Lower leg skin (tissue), 4 donors: ENCODE results near the gene BLOC1S6. TPM values are rescaled to one million over a fixed set of nuclear protein-coding genes. Genes with fewer than 3 reads are reported as not detected.
A peak's percentile ranks its signal among the peaks of the same experiment; 100 is the strongest.

Source experiments
- DNase-seq, 2 donors: peaks; one replicate each; pipeline ENCODE4 v3.0.0-alpha.2; 2019; ENCODE audit warnings: low spot score in 2 of 2
- H3K4me3 ChIP-seq: fragments of 200-600 bp; sonication (generic); 2 replicates; pipeline ENCODE4 v1.5.1; 2017; ENCODE audit warnings: mild to moderate bottlenecking, low read depth; ENCODE audit not compliant: poor library complexity, severe bottlenecking
- POLR2A ChIP-seq, 2 donors: fragments of 450-650 bp; IDR thresholded peaks; one replicate each; pipeline ENCODE4 v1.6.1; 2016 to 2017; ENCODE audit warnings: antibody characterized with exemption in 2 of 2, mild to moderate bottlenecking in 1 of 2, moderate library complexity in 1 of 2
- WGBS, 2 donors: methylation state at CpG; one replicate each; pipeline ENCODE4 v1.1.5; 2018; 5-methylcytosine and 5-hydroxymethylcytosine counted together
- intact Hi-C: fragments of 100-400 bp; cut with DNase I; formaldehyde crosslinking; loops from one replicate; pipeline ENCODE4 v1.15.0; 2023; ENCODE audit warnings: low total_unique reads
- total RNA-seq, 4 donors: library from RNA; depleted of rRNA; stranded (reverse); fragments of >200 nt; gene quantifications; one replicate each; pipeline ENCODE4 v1.1.0, GENCODE V29; 2016
- TF ChIP-seq, protein P1 (sequence below), 3 donors: fragments of 450-650 bp; IDR thresholded peaks; one replicate each; pipeline ENCODE4 v1.5.1; 2016; ENCODE audit warnings: antibody characterized with exemption in 3 of 3, mild to moderate bottlenecking in 3 of 3, moderate library complexity in 2 of 3

The BLOC1S6 gene, protein sequence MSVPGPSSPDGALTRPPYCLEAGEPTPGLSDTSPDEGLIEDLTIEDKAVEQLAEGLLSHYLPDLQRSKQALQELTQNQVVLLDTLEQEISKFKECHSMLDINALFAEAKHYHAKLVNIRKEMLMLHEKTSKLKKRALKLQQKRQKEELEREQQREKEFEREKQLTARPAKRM
- 10 to 100 TPM; 24.5 to 32.0 (median 27.0) TPM for total RNA-seq

DNA sequence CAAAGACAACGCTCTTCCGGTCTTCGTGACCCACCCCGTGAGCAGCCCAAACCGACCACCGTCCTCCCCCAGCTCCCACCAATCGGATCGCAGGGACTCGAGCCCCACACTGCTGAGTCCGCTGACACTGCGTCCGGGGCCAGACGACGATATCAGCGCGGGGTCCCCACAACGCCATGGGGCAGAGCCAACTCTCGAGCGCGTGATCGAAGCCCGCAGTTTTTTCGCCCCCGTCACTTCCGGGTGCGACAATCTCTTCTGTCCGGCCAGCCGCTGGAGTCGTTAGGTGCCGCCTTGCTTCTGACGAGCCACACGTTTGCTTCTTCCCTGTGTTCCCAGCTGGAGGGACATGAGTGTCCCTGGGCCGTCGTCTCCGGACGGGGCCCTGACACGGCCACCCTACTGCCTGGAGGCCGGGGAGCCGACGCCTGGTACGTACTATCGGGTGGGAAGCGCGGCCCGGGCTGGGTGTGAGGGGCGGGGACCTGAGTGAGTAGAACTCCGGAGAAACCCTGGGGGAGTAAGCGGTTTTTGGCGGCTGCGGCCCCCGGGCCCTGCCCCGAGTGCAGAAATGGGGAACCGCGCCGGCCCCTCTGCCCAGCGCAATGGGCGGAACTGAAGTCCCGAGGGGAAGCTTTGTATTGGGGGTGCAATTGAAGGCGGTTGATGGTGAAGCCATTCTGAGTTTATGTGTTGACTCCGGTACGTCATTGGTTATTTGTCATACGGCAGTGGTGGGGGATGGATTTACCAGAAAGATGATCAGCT, at the start of gene BLOC1S6:
TSS of gene BLOC1S6 (plus strand) at position 285 of the 768 bp plus-strand sequence. CDS start at position 350, 65 bp downstream.
- peak; percentile 89 to 98 for DNase-seq
- WGBS, 2 donors = 0 to 2% methylated on average over 33 to 53 of the region's 62 CpGs
- TF ChIP-seq POLR2A (IDR thresholded peaks at IDR 0.05) = no peak
- TF ChIP-seq, protein P1, sequence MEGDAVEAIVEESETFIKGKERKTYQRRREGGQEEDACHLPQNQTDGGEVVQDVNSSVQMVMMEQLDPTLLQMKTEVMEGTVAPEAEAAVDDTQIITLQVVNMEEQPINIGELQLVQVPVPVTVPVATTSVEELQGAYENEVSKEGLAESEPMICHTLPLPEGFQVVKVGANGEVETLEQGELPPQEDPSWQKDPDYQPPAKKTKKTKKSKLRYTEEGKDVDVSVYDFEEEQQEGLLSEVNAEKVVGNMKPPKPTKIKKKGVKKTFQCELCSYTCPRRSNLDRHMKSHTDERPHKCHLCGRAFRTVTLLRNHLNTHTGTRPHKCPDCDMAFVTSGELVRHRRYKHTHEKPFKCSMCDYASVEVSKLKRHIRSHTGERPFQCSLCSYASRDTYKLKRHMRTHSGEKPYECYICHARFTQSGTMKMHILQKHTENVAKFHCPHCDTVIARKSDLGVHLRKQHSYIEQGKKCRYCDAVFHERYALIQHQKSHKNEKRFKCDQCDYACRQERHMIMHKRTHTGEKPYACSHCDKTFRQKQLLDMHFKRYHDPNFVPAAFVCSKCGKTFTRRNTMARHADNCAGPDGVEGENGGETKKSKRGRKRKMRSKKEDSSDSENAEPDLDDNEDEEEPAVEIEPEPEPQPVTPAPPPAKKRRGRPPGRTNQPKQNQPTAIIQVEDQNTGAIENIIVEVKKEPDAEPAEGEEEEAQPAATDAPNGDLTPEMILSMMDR (IDR thresholded peaks at IDR 0.05) = no peak
- intact Hi-C loops = no loop called here
- peak within 1 kb of the TSS; percentile 98 for H3K4me3 ChIP-seq

DNA sequence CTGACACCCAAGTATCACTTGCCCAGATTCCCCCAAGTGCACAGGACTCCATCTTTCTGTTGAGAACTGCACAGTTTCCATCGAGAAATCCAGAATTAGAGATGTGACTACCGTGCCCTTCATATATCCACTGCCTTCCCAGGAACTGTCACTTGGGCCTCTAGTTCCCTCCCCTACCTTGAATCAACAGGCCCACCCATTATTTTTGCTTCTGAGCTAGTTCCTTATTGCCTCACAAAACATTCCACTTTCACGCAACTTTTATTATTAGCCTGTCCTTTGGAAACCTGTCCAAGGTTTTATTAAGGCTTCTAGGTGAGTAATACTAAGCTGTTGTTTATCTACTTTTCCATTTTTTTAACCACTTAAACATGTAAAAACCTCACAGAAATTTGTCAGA, 47.5 kb upstream of the BLOC1S6 start:
- DNase-seq = no peak
- intact Hi-C loops = no loop called here
- WGBS, 2 donors = 87 to 89% methylated on average over 3 of the region's 3 CpGs
- no peak for TF ChIP-seq POLR2A (IDR thresholded peaks at IDR 0.05)
- TF ChIP-seq, protein P1 (IDR thresholded peaks at IDR 0.05) = no peak
- H3K4me3 ChIP-seq = no peak overlapping the region

DNA sequence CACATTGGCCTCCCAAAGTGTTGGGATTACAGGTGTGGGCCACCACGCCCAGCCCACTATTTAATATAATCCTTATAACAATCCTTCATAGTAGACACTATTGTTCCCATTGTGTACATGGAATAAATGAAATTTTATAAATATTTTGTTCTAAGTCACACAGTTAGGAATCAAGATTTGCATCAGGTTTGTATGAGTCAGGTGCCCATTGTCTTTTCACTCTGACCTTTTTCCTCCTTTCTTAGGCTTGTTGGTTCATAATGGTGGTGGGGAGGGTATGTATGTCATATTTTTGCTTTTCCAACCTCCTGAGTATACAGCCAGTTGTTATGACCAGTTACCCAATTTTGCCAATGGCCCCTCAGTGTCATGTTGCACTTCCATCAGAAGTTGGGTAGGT, 46.6 kb upstream of the BLOC1S6 start:
- TF ChIP-seq, protein P1 (IDR thresholded peaks at IDR 0.05) = no peak
- no peak for TF ChIP-seq POLR2A (IDR thresholded peaks at IDR 0.05)
- intact Hi-C loops = no loop called here
- DNase-seq = no peak
- 91 to 97% methylated on average over 1 of the region's 1 CpG for WGBS, 2 donors
- H3K4me3 ChIP-seq = no peak overlapping the region

DNA sequence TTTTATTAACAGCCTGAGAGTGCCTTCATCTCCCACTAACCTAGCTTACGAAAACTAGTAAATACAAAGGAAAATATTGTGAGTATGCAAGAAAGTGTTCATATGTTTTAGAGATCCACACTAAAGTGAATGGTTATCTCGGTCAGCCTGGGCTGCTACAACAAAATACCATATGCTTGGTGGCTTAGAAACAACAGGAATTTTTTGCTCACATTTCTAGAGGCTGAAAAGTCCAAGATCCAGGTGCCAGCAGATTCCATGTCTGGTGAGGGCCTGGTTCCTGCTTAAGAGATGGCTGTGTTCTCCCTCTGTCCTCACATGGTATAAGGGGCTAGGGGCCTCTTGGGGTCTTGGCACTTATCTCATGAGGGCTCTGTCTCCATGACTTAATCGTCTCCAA, 44.1 kb upstream of the BLOC1S6 start:
- no peak for DNase-seq
- TF ChIP-seq, protein P1 (IDR thresholded peaks at IDR 0.05) = no peak
- TF ChIP-seq POLR2A (IDR thresholded peaks at IDR 0.05) = no peak
- intact Hi-C loops = no loop called here
- no peak overlapping the region for H3K4me3 ChIP-seq
- 90 to 96% methylated on average over 3 of the region's 3 CpGs for WGBS, 2 donors

DNA sequence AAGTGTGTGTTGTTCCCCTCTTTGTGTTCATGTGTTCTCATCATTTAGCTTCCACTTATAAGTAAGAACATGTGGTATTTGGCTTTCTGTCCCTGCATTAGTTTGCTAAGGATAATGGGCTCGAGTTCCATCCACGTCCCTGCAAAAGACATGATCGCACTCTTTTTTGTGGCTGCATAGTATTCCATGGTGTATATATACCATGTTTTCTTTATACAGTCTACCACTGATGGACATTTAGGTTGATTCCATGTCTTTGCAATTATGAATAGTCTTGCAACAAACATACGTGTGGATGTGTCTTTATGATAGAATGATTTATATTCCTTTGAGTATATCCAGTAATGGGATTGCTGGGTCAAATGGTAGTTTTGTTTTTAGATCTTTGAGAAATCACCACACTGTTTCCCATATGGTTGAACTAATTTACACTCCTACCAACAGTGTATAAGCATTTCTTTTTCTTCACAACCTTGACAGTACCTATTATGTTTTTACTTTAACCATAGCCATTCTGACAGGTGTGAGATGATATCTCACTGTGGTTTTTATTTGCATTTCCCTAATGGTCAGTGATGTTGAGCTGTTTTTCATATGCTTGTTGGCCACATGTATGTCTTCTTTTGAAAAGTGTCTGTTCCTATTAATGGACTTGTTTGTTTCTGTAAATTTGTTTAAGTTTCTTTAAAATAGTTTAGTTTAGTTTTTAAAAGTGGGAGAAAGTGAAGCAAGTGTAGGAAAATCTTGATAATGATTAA, 42.7 kb upstream of the BLOC1S6 start:
- no peak for TF ChIP-seq POLR2A (IDR thresholded peaks at IDR 0.05)
- TF ChIP-seq, protein P1 (IDR thresholded peaks at IDR 0.05) = no peak
- no peak overlapping the region for H3K4me3 ChIP-seq
- no peak for DNase-seq
- intact Hi-C loops = no loop called here
- 88 to 93% methylated on average over 4 of the region's 4 CpGs for WGBS, 2 donors
